Liver (tissue), 3 donors: Measurements from ENCODE around the gene TRPT1.

Source experiments
- CTCF ChIP-seq: fragments of 150-350 bp; IDR thresholded peaks from 2 replicates; pipeline ENCODE4 v1.5.1; 2017; ENCODE audit warnings: improper control_type of control experiment, low read depth, low read length; ENCODE audit not compliant: missing input control
- EGR1 ChIP-seq, 2 donors: IDR thresholded peaks; 2 replicates each; pipeline ENCODE4 v1.6.1; 2016 to 2018; ENCODE audit warnings: antibody characterized with exemption in 2 of 2, low read depth in 2 of 2
- GABPA ChIP-seq, 2 donors: IDR thresholded peaks in 1 of 2; conservative IDR thresholded peaks in 1 of 2; 2 replicates each; pipeline ENCODE4 v1.6.1; 2016; ENCODE audit warnings: antibody characterized with exemption in 2 of 2, mild to moderate bottlenecking in 1 of 2, moderate library complexity in 1 of 2
- HNF4A ChIP-seq, 2 donors: conservative IDR thresholded peaks; 2 replicates each; pipeline ENCODE4 v1.6.1; 2016; ENCODE audit warnings: antibody characterized with exemption in 2 of 2, mild to moderate bottlenecking in 2 of 2
- MAX ChIP-seq: IDR thresholded peaks from 2 replicates; pipeline ENCODE4 v1.6.1; 2016; ENCODE audit warnings: antibody characterized with exemption
- RAD21 ChIP-seq, 2 donors: IDR thresholded peaks; 2 replicates each; pipeline ENCODE4 v1.6.1; 2016; ENCODE audit warnings: antibody characterized with exemption in 2 of 2, mild to moderate bottlenecking in 2 of 2
- REST ChIP-seq: IDR thresholded peaks from 2 replicates; pipeline ENCODE4 v1.6.1; 2016; ENCODE audit warnings: antibody characterized with exemption, mild to moderate bottlenecking
- RXRA ChIP-seq, 2 donors: IDR thresholded peaks; 2 replicates each; pipeline ENCODE4 v1.6.1; 2017 to 2018; ENCODE audit warnings: antibody characterized with exemption in 2 of 2, mild to moderate bottlenecking in 1 of 2
- SP1 ChIP-seq: IDR thresholded peaks from 2 replicates; pipeline ENCODE4 v1.6.1; 2018; ENCODE audit warnings: antibody characterized with exemption, mild to moderate bottlenecking
- TAF1 ChIP-seq: conservative IDR thresholded peaks from 2 replicates; pipeline ENCODE4 v1.6.1; 2016; ENCODE audit warnings: antibody characterized with exemption, mild to moderate bottlenecking
- YY1 ChIP-seq: IDR thresholded peaks from 2 replicates; pipeline ENCODE4 v1.6.1; 2016; ENCODE audit warnings: antibody characterized with exemption, mild to moderate bottlenecking
- TF ChIP-seq, protein P1 (sequence below): IDR thresholded peaks from 2 replicates; pipeline ENCODE4 v1.6.1; 2016; ENCODE audit warnings: antibody characterized with exemption
- donor health status: healthy.
- donor health status: healthy.

GRCh38 chr11:64192434-64192833 is 33.6 kb downstream of the TRPT1 start:
- TF ChIP-seq CTCF (no peak), RAD21 (IDR thresholded peaks at IDR 0.05) (no peak), MAX (no peak), TAF1 (no peak), HNF4A (conservative IDR thresholded peaks at IDR 0.05) (no peak), GABPA (IDR thresholded peaks at IDR 0.05 in 1 of 2, conservative IDR thresholded peaks at IDR 0.05 in 1 of 2) (no peak), REST (no peak), RXRA (IDR thresholded peaks at IDR 0.05) (no peak), YY1 (no peak), SP1 (no peak), EGR1 (IDR thresholded peaks at IDR 0.05; ENCODE audit: low read depth in 2 of 2) (no peak)
- TF ChIP-seq, protein P1, sequence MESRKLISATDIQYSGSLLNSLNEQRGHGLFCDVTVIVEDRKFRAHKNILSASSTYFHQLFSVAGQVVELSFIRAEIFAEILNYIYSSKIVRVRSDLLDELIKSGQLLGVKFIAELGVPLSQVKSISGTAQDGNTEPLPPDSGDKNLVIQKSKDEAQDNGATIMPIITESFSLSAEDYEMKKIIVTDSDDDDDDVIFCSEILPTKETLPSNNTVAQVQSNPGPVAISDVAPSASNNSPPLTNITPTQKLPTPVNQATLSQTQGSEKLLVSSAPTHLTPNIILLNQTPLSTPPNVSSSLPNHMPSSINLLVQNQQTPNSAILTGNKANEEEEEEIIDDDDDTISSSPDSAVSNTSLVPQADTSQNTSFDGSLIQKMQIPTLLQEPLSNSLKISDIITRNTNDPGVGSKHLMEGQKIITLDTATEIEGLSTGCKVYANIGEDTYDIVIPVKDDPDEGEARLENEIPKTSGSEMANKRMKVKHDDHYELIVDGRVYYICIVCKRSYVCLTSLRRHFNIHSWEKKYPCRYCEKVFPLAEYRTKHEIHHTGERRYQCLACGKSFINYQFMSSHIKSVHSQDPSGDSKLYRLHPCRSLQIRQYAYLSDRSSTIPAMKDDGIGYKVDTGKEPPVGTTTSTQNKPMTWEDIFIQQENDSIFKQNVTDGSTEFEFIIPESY = no peak
